NCI-H524 (cell line): ENCODE measurements around the gene DIPK1B.

Experiments used
- DNase-seq, 2 experiments: peaks; one replicate each; lab custom pipeline; 2025; lab: John Stamatoyannopoulos, UW

DIPK1B gene

GRCh38 chr9:136686794-136687711, 25.3 kb upstream of the DIPK1B start, which contains the start of gene AGPAT2:
Gene AGPAT2 (minus strand): TSS chr9:136687457. CDS start chr9:136687357, 100 bp downstream.
- peak; percentile 50 to 60 for DNase-seq

- DNase-seq = no peak
Measured at GRCh38 chr9:136687721-136688223, 24.6 kb upstream of the DIPK1B start.

GRCh38 chr9:136688274-136689107, 23.9 kb upstream of the DIPK1B start:
- DNase-seq = no peak

GRCh38 chr9:136689108-136689460, 23.3 kb upstream of the DIPK1B start:
- DNase-seq = no peak

GRCh38 chr9:136690104-136690805, 22.1 kb upstream of the DIPK1B start:
- DNase-seq = no peak

- peak in 1 of 2 experiments; percentile 43 for DNase-seq
Measured at GRCh38 chr9:136690806-136691261, 21.5 kb upstream of the DIPK1B start.

- no peak for DNase-seq
Measured at GRCh38 chr9:136691316-136692184, 20.8 kb upstream of the DIPK1B start.

GRCh38 chr9:136692185-136693134, 19.9 kb upstream of the DIPK1B start:
- DNase-seq = no peak

GRCh38 chr9:136693135-136693489, 19.3 kb upstream of the DIPK1B start:
- no peak for DNase-seq

- DNase-seq = no peak
Measured at GRCh38 chr9:136693490-136694162, 18.7 kb upstream of the DIPK1B start.

- DNase-seq = peak in 1 of 2 experiments; percentile 64
Measured at GRCh38 chr9:136694163-136694871, 18.1 kb upstream of the DIPK1B start.

- no peak for DNase-seq
Measured at GRCh38 chr9:136694872-136695247, 17.5 kb upstream of the DIPK1B start.

GRCh38 chr9:136695435-136695895, 16.9 kb upstream of the DIPK1B start:
- DNase-seq = peak; percentile 94 to 97

- peak; percentile 94 to 96 for DNase-seq
Measured at GRCh38 chr9:136695955-136696354, 16.4 kb upstream of the DIPK1B start.

GRCh38 chr9:136696502-136696901, 15.9 kb upstream of the DIPK1B start:
- peak; percentile 87 to 92 for DNase-seq

- DNase-seq = no peak
Measured at GRCh38 chr9:136697146-136697820, 15.1 kb upstream of the DIPK1B start.

- no peak for DNase-seq
Measured at GRCh38 chr9:136697821-136698526, 14.4 kb upstream of the DIPK1B start.
